HG03432 (cell line): ENCODE results near the gene COL20A1.
A peak's percentile ranks its signal among the peaks of the same experiment; 100 is the strongest.

ENCODE experiments used
- ATAC-seq: cut with Tn5 transposase; IDR thresholded peaks from one replicate; pipeline ENCODE4 v1.9.1; 2021; ENCODE audit warnings: mild to moderate bottlenecking, moderate library complexity; ENCODE audit not compliant: unreplicated experiment

The COL20A1 gene

GRCh38 chr20:63289311-63290135 is 3.5 kb upstream of the COL20A1 start:
- no peak for ATAC-seq

GRCh38 chr20:63290136-63290676 is 2.8 kb upstream of the COL20A1 start:
- ATAC-seq: no peak

- peak; percentile 35 for ATAC-seq
Observed at GRCh38 chr20:63290677-63291472, 2.1 kb upstream of the COL20A1 start.

- no peak for ATAC-seq
Observed at GRCh38 chr20:63291811-63292210, 1.2 kb upstream of the COL20A1 start.

- ATAC-seq: no peak
Observed at GRCh38 chr20:63292292-63292701, 689 bp upstream of the COL20A1 start.

GRCh38 chr20:63293456-63293855 is 470 bp downstream of the COL20A1 start:
- no peak for ATAC-seq

GRCh38 chr20:63293871-63294535 is 1.0 kb downstream of the COL20A1 start:
- no peak for ATAC-seq

GRCh38 chr20:63294536-63294900 is 1.5 kb downstream of the COL20A1 start:
- no peak for ATAC-seq

- ATAC-seq: no peak
Observed at GRCh38 chr20:63295018-63295417, 2.0 kb downstream of the COL20A1 start.

- no peak for ATAC-seq
Observed at GRCh38 chr20:63295422-63295821, 2.4 kb downstream of the COL20A1 start.

GRCh38 chr20:63295846-63296245 is 2.9 kb downstream of the COL20A1 start:
- ATAC-seq: no peak

- ATAC-seq: no peak
Observed at GRCh38 chr20:63296531-63297299, 3.7 kb downstream of the COL20A1 start.

- no peak for ATAC-seq
Observed at GRCh38 chr20:63297371-63297781, 4.4 kb downstream of the COL20A1 start.

- no peak for ATAC-seq
Observed at GRCh38 chr20:63297796-63298572, 5.0 kb downstream of the COL20A1 start.

GRCh38 chr20:63298731-63299312 is 5.8 kb downstream of the COL20A1 start:
- no peak for ATAC-seq

- no peak for ATAC-seq
Observed at GRCh38 chr20:63301671-63302070, 8.7 kb downstream of the COL20A1 start.

- no peak for ATAC-seq
Observed at GRCh38 chr20:63303095-63303666, 10.2 kb downstream of the COL20A1 start.

- no peak for ATAC-seq
Observed at GRCh38 chr20:63305393-63305792, 12.4 kb downstream of the COL20A1 start.
